Activated CD8-positive, alpha-beta memory T cell treated with anti-CD3 and anti-CD28 coated beads, Interleukin-2, amount 50 U/mL, for 48 hours (primary cell): ENCODE measurements around the gene SIAH2.

Experiments
- DNase-seq: peaks from one replicate; pipeline ENCODE4 v3.0.0-alpha.2; 2020

SIAH2 gene

DNA sequence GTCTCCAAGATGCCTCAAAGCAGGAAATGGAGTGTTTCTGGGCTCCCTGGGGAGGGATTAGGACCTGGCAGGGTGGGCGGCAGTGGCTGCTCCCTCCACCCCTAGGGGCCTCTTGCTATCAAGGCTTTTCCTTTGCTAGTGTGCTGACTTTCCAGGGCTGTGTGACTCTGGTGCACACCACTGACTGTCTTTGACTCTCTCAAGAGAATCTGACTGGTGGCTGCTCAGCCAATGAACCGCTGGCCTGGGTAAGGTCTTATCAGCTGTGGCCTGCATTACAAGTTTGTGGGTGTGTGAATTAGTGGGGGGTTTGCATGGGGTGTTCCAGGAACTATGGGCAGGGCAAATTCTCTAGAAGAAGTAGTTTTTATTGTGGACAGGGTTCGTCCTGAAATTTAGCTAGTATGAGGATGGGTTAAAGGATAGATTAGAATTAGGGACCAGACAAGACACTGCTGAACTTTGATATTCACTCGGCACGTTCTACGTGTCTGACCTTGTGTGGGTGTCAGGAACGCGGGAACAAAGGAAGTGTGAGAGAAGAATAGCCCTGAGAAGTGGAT is 29.5 kb downstream of the SIAH2 start:
- DNase-seq: peak; percentile 46

DNA sequence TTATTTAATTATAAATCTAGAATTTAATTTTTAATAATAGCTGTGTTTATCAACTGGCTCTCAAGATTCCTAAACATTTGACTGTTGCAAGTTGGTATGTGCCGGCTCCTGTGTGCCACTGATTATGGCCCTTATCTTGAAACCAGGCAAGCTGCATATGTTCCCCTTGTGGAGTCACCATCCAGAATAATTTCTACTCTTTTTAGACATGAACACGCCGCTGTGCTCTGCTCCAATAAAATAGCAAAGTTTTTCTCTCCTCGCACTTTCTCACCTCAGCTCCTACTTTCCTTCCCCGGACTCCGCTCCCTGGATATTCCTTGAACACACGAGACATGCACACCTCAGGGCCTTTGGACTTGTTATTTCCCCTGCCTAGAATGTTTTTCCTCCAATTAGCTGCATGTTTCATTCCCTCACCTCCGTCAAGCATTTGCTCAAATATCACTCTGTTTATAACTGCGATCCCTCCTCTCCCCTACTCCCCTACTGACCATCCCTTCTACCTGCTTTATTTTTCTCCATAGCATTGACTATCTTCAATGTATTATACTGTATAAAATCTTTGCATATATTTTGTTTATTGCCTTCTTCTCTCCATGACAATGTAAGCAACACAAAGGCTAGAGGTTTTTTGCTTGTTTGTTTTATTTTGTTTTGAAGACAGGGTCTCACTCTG is 33.1 kb downstream of the SIAH2 start:
- no peak for DNase-seq

GRCh38 chr3:150727653-150728502 is 35.1 kb downstream of the SIAH2 start:
- DNase-seq: no peak

GRCh38 chr3:150725548-150725947 is 37.4 kb downstream of the SIAH2 start:
- DNase-seq: no peak

GRCh38 chr3:150723946-150724345 is 39.0 kb downstream of the SIAH2 start:
- DNase-seq: no peak

GRCh38 chr3:150722267-150722666 is 40.7 kb downstream of the SIAH2 start:
- DNase-seq: no peak

DNA sequence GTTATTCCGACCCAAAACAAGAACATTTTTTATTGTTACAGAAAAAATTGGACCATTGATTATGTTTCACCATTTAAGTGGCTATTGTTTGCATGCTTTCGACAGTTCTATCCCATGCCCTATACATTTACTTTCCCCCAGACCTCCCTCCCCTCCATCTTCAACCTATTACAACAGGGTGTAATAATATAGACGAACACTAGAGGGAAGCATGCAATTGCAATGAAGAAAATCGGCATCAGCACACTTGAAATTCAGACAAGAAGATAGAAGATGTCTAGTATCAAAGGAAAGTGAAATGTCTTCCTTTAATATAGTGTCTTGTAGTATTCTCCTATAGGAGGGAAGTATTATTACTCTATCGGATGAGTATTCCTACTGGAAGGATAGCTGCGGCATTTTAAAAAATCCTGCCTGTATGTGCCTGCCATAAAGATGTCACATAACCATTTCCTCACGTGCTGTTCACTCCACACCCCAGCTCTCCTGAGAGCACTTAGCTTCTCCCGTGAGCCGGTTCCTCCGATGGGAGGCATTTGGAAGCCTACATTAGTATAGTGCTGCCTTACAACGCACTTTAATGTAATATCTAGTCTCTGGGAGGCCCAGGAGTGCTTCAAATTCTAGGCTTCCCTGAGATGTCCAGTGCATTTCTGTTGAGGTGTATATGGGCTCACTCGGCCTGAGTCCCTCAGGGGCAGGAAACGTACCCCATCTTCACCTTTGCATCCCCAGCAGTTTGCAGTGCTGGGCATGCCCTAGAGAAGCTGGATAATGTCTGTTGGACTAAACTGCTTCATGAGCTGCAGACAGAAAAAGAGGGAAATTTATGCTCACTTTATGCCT is 41.5 kb downstream of the SIAH2 start:
- no peak for DNase-seq

DNA sequence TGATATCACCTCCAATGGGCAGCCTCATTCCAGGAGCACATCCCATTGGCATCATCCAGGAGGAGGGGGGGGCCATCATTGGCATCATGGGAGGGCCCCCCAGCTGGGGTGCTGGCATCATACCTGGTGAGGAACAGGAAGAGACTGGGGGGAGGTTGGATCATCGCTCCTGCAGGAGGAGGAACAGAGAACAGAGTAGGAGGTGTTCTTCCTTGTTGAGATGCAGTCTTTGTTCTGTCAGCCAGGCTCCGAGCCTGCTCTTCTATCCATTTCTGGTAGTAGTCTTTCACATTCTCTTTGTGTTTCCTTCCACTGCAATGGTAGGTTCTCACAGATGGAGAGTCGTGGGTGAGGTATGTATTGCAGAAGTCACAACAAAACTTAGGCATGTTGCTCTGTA is 42.5 kb downstream of the SIAH2 start:
- DNase-seq: no peak

- no peak for DNase-seq
Measured at GRCh38 chr3:150710097-150710496, 52.9 kb downstream of the SIAH2 start.

DNA sequence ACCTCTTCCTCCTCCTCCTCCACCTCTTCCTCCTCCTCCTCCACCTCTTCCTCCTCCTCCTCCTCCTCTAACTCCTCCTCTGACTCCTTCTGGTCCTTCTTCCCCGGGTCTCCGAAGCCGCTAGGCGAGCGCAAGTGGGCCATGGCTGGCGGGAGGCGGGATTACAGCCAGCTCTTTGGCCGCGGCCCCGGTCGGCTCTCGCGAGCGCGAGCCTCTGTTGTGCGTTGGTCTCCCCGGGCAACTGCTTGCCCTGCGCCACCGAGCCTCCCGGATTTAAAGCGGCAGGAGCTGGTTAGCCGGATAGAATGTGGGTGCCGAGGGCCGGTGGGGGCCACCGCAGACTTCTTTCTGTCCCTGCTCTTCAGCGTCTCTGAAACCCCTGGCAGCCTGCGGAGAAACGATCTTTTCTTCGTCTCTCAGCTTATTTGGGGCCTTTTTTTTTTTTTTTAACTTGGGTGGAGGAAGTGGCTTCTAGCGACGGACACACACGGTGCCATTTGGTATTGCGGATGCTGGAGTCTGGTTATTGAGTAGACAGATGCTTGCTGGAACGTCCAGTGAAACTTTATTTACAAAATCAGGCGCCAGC is 59.1 kb downstream of the SIAH2 start, which contains the start of gene ERICH6:
Gene ERICH6, minus strand, starts transcription at position 165 of the 589 bp plus-strand sequence. Its CDS starts 22 bp downstream, at position 143.
- peak; percentile 91 for DNase-seq

- DNase-seq: peak; percentile 77
Measured at GRCh38 chr3:150703299-150703755, 59.6 kb downstream of the SIAH2 start.

DNA sequence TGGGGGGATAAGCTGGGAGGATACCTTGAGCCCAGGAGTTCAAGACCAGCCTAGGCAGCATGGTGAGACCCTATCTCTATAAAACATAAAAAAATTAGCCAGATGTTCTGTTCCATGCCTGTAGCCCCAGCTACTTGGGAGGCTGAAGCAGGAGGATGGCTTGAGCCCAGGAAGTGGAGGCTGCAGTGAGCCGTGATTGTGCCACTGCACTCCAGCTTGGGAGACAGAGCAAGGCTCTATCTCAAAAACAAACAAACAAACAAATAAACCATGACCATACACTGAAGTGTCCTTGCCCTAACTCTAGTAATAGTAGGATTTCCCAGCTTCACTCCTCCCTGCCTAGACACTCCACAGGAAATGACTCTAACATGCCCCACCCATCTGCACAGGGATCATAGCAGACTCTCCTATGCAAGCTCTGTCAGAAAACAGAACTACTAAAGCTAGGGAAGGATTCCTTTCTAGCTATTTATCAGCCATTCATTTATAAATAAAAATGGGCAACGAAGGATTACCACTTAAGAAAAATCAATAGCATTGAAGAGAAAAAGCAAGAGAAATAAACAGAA is 63.8 kb downstream of the SIAH2 start:
- DNase-seq: no peak

GRCh38 chr3:150697646-150698045 is 65.3 kb downstream of the SIAH2 start:
- no peak for DNase-seq

DNA sequence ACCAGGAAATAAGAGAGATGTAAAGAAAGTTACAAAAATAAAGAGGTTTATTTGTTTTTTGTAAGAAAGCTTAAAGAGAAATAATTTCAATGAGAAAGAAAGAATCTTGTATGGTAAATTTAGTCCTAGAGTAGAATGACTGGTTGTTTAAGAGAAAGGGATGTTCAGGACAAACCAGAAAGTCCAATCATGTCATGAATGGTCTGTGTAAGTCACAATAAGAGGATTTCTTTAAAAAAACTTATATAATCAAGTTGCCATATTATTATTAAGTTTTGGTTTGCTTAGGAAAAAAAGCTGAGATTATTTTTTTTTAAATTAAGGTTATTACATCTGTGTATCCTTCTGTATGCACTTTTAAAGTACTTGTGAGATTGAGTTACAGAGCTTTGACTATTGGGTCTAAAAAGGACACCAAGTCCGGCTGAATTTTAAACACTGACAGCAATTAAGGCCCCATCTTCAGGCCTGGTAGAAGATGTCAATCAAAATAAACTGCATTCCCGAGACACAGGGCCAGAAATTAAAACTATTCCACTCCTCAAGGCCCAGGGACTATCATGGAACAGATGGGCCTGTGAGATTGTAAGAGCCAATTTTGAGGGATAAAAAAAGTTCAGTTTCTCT is 71.4 kb downstream of the SIAH2 start:
- DNase-seq: no peak
